ENCODE results near the gene MYL10. TPM values are rescaled to one million over a fixed set of nuclear protein-coding genes. Genes with fewer than 3 reads are reported as not detected.

Gene MYL10
- total RNA-seq, 1 experiment from 2014 or later: not detected

GRCh38 chr7:101586078-101586905 lies 42.8 kb downstream of the MYL10 start:
- DNase-seq: peak; percentile 72 to 89
- peaks cover 48% of the 10 kb centered on the region for H3K4me1 Mint-ChIP-seq (ENCODE audit: low read depth, unreplicated experiment)
- H3K9me3 Mint-ChIP-seq (ENCODE audit: unreplicated experiment): peaks cover 15% of the 10 kb centered on the region
- BruUV-seq (replicated peaks): no TSS peak
- CTCF ChIA-PET: interaction anchor here (0.5 to 1.7 kb wide), 4 partner anchors 11 to 168 kb away, joined by 3 to 16 read pairs (median 4); no protein-coding TSS in a partner anchor
- peak overlapping the region; percentile 44 for H3K4me3 Mint-ChIP-seq (ENCODE audit: unreplicated experiment)
- no peaks in the 10 kb centered on the region for H3K27me3 ChIP-seq (replicated peaks; ENCODE audit: control insufficient read depth, insufficient read depth, low read length)
- H3K36me3 Mint-ChIP-seq (ENCODE audit: insufficient read depth, unreplicated experiment): peaks cover 28% of the 10 kb centered on the region
- POLR2A ChIA-PET: no interaction called here
- H3K36me3 ChIP-seq (ENCODE audit: control insufficient read depth, insufficient read depth, low read length): no peaks in the 10 kb centered on the region
- no peaks in the 10 kb centered on the region for H3K27me3 Mint-ChIP-seq (ENCODE audit: insufficient read depth, unreplicated experiment)
- peak in 1 of 2 experiments; percentile 28 for TF ChIP-seq CTCF (IDR thresholded peaks at IDR 0.05; ENCODE audit: insufficient read depth in 1 of 2, low read depth in 1 of 2, low read length in 1 of 2, severe bottlenecking in 1 of 2, unreplicated experiment in 1 of 2)
- peak overlapping the region; percentile 74 for H3K27ac Mint-ChIP-seq (ENCODE audit: unreplicated experiment)
- peaks cover 15% of the 10 kb centered on the region; the same call in 1 of the 2 replicates for H3K9me3 ChIP-seq
- no peak overlapping the region for H3K4me3 ChIP-seq (ENCODE audit: low read depth, low read length)
- peaks cover 56% of the 10 kb centered on the region for H3K4me1 ChIP-seq
- intact Hi-C loops (cut with micrococcal nuclease; ENCODE audit: unreplicated experiment): no loop called here

- BruUV-seq (replicated peaks): no TSS peak
- H3K9me3 Mint-ChIP-seq (ENCODE audit: unreplicated experiment): peaks cover 29% of the 10 kb centered on the region
- Histone ChIP-seq H3K9me3 (peaks cover 15% of the 10 kb centered on the region; the same call in 1 of the 2 replicates), H3K4me3 (ENCODE audit: low read depth, low read length) (no peak overlapping the region), H3K4me1 (peaks cover 48% of the 10 kb centered on the region), H3K36me3 (ENCODE audit: control insufficient read depth, insufficient read depth, low read length) (no peaks in the 10 kb centered on the region), H3K27me3 (replicated peaks; ENCODE audit: control insufficient read depth, insufficient read depth, low read length) (no peaks in the 10 kb centered on the region)
- peaks cover 28% of the 10 kb centered on the region for H3K36me3 Mint-ChIP-seq (ENCODE audit: insufficient read depth, unreplicated experiment)
- H3K27me3 Mint-ChIP-seq (ENCODE audit: insufficient read depth, unreplicated experiment): no peaks in the 10 kb centered on the region
- no peak for DNase-seq
- H3K4me3 Mint-ChIP-seq (ENCODE audit: unreplicated experiment): no peak overlapping the region
- intact Hi-C loops (cut with micrococcal nuclease; ENCODE audit: unreplicated experiment): no loop called here
- H3K27ac Mint-ChIP-seq (ENCODE audit: unreplicated experiment): peak overlapping the region; percentile 74
- H3K4me1 Mint-ChIP-seq (ENCODE audit: low read depth, unreplicated experiment): peaks cover 49% of the 10 kb centered on the region
- ChIA-PET POLR2A (interaction anchor here (0.6 kb wide), 1 partner anchor 54 kb away, joined by 6 read pairs; no protein-coding TSS in a partner anchor), CTCF (no interaction called here)
- no peak for TF ChIP-seq CTCF (IDR thresholded peaks at IDR 0.05; ENCODE audit: insufficient read depth in 1 of 2, low read depth in 1 of 2, low read length in 1 of 2, severe bottlenecking in 1 of 2, unreplicated experiment in 1 of 2)
Measured at GRCh38 chr7:101582971-101583370, 46.1 kb downstream of the MYL10 start.

- no peak for DNase-seq
- TF ChIP-seq CTCF (IDR thresholded peaks at IDR 0.05; ENCODE audit: insufficient read depth in 1 of 2, low read depth in 1 of 2, low read length in 1 of 2, severe bottlenecking in 1 of 2, unreplicated experiment in 1 of 2): no peak
- Histone ChIP-seq H3K36me3 (ENCODE audit: control insufficient read depth, insufficient read depth, low read length) (no peaks in the 10 kb centered on the region), H3K9me3 (peaks cover 19% of the 10 kb centered on the region; the same call in 1 of the 2 replicates), H3K4me1 (peaks cover 38% of the 10 kb centered on the region), H3K27me3 (replicated peaks; ENCODE audit: control insufficient read depth, insufficient read depth, low read length) (no peaks in the 10 kb centered on the region), H3K4me3 (ENCODE audit: low read depth, low read length) (no peak overlapping the region)
- intact Hi-C loops (cut with micrococcal nuclease; ENCODE audit: unreplicated experiment): no loop called here
- Mint-ChIP-seq H3K27me3 (ENCODE audit: insufficient read depth, unreplicated experiment) (no peaks in the 10 kb centered on the region), H3K36me3 (ENCODE audit: insufficient read depth, unreplicated experiment) (peaks cover 22% of the 10 kb centered on the region), H3K4me3 (ENCODE audit: unreplicated experiment) (no peak overlapping the region), H3K27ac (ENCODE audit: unreplicated experiment) (peak overlapping the region; percentile 57), H3K4me1 (ENCODE audit: low read depth, unreplicated experiment) (peaks cover 39% of the 10 kb centered on the region), H3K9me3 (ENCODE audit: unreplicated experiment) (peaks cover 29% of the 10 kb centered on the region)
- no TSS peak for BruUV-seq (replicated peaks)
- POLR2A ChIA-PET: no interaction called here
- CTCF ChIA-PET: no interaction called here
Measured at GRCh38 chr7:101581891-101582290, 47.2 kb downstream of the MYL10 start.

Measured in Caco-2 (cell line).